22Rv1 (cell line): ENCODE results near the gene SLC16A12.

Source experiments
- ZFX ChIP-seq: fragments of 450-650 bp; IDR thresholded peaks from 2 replicates; pipeline ENCODE4 v1.6.1; 2017; ENCODE audit warnings: antibody characterized with exemption, borderline replicate concordance
- TF ChIP-seq, protein P1 (sequence below): fragments of 450-650 bp; IDR thresholded peaks from 2 replicates; pipeline ENCODE4 v1.5.1; 2017; ENCODE audit warnings: mild to moderate bottlenecking

DNA sequence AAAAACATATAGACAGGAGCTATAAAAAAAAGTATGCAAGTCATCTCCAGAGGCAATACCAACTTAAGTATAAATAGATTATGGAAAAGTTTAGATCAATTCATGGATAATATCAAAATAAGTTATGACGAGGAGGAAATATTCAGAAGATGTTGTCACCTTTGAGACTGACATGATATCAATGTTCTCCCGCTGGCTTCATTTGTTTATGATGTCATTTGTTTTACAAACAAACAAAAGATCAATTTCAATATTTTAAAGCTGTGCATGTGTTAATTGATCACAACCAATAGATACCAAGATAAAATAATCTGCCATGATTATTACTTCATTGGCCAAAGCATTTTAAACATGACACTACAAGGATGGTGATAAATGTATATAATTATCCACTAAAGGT is 43.5 kb downstream of the SLC16A12 start:
- TF ChIP-seq, protein P1, sequence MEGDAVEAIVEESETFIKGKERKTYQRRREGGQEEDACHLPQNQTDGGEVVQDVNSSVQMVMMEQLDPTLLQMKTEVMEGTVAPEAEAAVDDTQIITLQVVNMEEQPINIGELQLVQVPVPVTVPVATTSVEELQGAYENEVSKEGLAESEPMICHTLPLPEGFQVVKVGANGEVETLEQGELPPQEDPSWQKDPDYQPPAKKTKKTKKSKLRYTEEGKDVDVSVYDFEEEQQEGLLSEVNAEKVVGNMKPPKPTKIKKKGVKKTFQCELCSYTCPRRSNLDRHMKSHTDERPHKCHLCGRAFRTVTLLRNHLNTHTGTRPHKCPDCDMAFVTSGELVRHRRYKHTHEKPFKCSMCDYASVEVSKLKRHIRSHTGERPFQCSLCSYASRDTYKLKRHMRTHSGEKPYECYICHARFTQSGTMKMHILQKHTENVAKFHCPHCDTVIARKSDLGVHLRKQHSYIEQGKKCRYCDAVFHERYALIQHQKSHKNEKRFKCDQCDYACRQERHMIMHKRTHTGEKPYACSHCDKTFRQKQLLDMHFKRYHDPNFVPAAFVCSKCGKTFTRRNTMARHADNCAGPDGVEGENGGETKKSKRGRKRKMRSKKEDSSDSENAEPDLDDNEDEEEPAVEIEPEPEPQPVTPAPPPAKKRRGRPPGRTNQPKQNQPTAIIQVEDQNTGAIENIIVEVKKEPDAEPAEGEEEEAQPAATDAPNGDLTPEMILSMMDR = no peak
- TF ChIP-seq ZFX = no peak
